GM18505 (cell line): ENCODE data around the gene TMEM255A.
"Not testable (repeated sequence)": the region's sequence is repeated elsewhere in the genome, so short reads cannot be mapped to it uniquely, and the experiment has no call there.

Experiments
- ATAC-seq: cut with Tn5 transposase; IDR thresholded peaks from one replicate; pipeline ENCODE4 v1.9.1; 2021; ENCODE audit not compliant: unreplicated experiment
- POLR2A ChIP-seq: IDR thresholded peaks from 4 replicates; pipeline ENCODE4 v1.6.1; 2011; ENCODE audit warnings: borderline replicate concordance; ENCODE audit not compliant: insufficient read depth, insufficient read length; ENCODE audit errors: extremely low read depth

TMEM255A gene

DNA sequence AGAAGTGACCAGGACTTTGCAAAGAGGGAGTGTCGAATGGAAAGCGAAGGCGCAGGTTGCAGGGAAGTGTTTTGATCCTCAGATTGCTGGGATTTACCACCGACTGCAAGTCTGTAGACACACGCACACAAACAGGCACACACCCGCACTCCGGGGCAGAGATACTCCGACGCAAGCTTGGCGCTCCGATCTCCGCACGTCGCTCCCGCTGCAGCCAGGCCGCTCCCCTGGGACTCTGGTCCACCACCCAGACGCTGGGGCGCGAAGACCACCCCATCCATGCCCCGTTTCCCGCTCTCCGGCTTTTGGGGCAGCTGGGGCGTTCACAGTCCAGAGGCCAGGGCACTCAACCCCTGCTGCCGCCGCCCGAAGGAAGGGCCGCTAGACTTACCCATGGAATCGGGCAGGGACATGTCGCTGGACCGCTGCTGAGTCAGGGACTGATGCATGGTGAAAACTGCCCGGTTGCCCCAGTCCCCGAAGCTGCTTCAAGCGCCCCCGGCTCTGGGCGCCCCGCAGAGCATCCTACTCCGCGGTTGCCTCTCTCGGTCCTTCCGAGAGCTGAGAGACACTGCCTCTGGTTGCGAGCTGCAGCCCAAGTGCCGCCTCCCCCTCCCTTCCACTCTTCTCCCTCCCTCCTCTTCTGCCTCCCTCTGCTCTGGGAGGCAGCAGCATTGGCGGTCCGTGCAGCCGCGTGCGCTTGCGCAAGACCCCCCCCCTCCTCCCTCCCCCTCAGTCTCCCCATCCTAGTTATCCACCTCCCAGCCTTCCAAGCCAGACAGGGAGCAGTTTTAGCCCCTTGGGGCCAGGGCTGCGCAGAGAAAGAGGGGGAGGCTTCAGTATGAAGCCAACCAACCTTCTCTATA, at the start of gene TMEM255A:
Gene TMEM255A (minus strand): TSS at position 601 of the 866 bp plus-strand sequence. CDS start 152 bp downstream, at position 449.
- no peak for ATAC-seq
- no peak for TF ChIP-seq POLR2A

DNA sequence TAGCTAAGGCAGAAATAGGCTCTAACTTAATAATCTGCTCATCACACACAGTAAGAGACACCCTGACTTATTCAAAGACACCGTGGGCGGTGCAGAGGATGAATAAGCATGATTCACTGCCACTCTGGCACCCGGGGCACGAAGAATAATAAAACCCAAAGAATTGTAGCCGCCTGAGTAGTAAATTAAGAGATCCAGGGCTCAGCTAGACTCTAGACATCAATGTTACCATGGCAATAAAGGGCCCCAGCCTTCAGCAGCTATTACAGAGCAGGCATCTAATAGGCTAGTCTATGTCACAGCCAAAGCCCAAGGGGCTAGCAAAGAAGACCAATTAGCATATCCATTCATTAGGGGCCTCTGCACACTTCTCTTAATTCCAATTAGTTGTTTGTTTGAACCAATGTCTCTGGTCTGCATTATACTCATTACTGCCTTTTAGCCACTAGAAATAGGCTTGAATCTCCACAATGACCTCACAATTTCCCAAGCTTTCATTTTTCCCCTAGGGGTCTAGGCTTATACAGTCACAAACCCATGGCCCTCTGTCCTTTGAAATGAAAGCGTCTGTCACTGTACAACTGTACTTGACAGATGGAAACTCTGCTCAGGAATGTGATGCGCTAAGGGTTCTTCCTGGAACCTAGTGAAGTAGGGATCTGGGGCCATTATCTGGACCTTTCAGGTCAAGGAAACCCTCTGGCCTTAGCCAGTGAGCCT, 47.6 kb upstream of the TMEM255A start:
- no peak for TF ChIP-seq POLR2A
- ATAC-seq: no peak

DNA sequence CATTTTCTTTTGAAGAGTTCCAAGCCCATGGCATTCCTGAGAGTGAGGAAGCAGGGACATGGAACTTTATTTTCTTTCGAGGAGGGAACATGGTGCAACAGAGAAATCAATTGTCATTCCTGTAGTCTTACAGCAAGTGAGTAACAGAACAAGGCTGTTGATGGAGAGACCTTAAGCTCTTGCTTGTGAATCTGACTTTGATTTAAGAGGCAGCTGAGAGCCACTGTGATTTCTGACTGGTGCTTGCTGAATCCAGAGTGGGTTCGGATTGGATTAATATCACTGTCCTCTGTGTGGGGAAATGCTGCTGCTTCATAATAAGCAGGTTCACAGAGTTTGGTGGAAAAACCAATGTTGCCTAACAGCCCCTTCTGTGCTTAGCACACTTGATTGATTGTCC, 45.9 kb upstream of the TMEM255A start:
- TF ChIP-seq POLR2A: no peak
- ATAC-seq: no peak

DNA sequence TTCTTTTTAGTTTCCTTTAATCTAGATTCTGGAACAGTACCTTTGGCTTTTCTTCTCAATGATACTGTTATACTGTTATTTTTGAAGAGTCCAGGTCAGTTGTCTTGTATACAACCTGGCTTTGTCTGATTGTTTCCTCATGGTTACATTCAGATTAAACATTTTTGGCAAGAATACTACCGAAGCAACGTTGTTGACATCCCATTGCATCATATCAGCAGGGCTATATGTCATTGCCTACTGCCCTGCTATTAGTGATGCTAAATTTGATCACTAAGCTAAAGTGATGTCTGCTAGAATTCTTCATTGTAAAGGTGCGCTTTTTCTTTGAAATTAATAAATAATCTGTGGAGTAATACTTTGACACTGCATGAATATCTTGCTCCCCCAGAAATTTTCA, 44.8 kb upstream of the TMEM255A start:
- ATAC-seq: no peak
- no peak for TF ChIP-seq POLR2A

DNA sequence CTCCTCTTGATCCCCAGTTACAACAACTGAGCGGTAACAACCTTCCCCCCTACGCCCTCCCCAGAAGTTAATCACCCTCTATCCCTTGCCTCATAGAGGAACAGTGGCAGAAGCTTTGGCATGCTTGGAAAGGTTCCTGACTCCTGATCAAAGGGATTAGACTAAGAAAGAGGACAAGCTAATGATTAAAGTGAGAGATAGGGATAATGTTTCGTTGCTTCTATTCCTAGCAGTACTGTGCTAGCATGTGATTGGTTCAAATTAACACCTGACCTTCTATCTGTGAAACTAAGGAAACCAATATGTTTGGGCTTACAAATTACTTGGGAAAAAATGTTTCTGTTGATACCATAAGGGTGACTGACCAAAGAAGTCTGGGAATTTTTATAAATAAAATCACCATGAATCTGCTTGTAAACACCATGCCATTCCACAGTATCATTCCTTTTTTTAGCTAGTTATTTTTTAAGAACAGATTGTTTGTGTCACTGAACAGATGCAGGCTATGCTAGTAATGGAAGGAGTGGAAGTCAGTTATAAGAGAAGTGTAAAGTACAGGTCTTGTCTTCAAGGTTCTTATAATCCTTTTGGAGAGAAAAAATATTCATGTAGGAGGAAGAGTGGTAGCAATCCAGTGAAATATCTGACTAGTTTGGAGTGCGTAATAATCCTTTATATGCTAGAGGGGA, 39.3 kb upstream of the TMEM255A start:
- ATAC-seq: no peak
- TF ChIP-seq POLR2A: no peak

DNA sequence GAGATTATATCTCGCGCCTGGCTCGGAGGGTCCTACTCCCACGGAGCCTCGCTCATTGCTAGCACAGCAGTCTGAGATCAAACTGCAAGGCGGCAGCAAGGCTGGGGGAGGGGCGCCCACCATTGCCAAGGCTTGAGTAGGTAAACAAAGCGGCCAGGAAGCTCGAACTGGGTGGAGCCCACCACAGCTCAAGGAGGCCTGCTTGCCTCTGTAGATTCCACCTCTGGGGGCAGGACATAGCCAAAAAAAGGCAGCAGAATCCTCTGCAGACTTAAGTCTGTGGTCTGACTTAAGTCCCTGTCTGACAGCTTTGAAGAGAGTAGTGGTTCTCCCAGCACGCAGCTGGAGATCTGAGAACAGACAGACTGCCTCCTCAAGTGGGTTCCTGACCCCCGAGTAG, 33.3 kb upstream of the TMEM255A start:
- not testable (repeated sequence) for ATAC-seq

DNA sequence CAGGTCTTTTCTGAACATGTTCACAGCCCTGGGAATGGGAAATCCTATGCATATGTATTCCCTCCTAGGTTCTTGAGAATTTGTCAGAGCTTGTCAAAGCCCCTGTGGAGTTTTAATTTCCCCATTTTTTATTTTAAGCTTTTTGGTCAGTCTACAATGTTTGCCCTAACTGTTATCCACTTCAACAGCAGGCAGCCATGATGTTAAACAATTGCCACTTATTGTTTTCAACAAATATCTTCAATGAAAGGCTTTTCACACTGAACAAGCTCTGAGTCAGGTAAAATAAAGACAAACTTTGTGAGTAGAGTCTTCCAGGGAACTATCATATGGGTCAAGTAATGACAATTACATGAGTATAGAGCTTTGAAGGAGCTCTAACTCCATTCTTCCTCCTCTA, 25.6 kb upstream of the TMEM255A start:
- TF ChIP-seq POLR2A: no peak
- ATAC-seq: no peak

DNA sequence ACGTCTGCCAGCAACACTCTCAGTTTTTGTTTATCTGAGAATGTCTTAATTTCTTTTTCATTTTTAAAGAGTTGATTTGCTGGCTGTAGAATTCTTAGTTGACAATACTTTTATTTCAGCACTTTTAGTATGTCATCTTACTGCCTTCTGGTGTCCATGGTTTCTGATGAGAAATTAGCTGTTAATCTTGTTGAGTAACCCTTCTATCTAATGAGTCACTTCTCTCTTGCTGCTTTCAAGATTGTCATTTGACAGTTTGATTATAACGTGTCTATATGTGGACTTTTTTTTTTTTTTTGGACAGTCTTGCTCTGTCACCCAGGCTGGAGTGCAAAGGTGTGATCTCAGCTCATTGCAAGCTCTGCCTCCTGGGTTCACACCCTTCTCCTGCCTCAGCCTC, 24.0 kb upstream of the TMEM255A start:
- no peak for ATAC-seq
- no peak for TF ChIP-seq POLR2A

DNA sequence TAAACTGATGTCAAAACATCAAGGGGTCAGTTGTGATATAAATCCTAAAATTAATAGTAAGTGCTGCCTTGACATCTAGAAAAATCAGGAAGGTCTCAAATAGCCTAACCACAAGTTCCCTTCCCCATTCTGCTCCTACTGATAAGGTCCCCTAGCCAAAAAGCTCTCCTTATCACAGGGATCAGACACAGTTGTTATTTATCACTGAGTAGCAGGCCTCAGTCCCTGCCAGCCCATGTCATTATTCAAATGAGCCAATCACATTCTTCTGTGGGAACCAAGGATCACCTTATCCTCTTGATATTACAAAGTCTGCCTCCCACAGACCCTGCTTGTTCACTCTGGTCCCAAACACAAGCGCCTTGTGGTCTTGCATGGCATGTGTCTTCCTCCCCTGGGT, 23.3 kb upstream of the TMEM255A start:
- no peak for TF ChIP-seq POLR2A
- ATAC-seq: no peak

DNA sequence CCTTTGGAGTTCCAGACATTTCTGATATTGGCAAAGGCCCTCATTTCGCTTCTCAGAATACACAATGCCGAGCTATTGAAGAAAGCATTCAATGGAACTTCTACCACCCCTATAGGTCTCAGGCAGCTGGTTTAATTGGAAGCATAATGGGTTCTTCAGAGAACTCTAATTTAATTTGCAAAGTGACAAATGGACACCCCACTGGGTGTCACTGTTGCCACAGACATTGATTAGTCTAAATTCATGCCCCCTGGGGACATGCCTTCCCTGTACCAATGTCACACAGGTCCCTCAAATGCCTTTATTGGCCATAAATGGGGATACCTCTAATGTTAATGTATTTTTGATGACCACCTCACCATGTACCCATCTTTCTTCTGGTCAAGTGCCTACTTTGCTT, 22.9 kb upstream of the TMEM255A start:
- no peak for ATAC-seq
- no peak for TF ChIP-seq POLR2A

DNA sequence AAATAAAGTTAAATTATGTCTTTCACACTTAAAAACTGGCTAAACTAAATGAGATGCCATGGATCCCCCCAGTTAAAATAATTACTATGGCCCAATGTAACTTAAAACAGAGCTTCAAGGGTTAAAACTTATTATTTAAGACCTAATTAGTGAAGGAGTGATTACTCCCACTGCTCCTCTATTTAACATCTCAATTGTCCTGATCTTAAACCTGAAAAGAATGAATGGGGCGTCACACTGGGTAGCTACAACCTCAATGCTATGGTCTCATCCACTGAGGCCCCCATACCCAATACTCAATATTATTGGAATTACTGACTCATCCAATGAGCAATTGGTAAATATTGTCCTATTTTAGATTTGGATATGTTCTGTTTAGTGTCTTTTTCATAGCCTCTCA, 21.1 kb upstream of the TMEM255A start:
- TF ChIP-seq POLR2A: no peak
- ATAC-seq: no peak

DNA sequence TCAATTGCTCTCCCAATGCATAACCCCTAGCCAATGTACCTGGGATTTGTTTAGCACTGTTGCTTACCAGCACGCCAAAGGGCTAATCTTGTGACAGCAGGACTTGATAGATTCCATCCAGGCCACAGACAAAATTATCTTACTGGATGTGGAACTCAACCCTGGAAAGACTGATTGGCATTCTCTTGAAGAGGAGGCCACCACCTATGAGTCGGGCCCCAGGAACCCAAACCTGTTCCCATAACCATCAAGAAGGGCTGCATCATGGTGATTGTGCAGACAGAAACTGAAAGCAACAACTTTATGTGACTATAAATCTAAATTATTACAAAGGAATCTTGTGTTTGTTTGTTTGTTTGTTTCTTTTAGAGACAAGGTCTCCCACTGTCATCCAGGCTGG, 19.9 kb upstream of the TMEM255A start:
- ATAC-seq: no peak
- no peak for TF ChIP-seq POLR2A

DNA sequence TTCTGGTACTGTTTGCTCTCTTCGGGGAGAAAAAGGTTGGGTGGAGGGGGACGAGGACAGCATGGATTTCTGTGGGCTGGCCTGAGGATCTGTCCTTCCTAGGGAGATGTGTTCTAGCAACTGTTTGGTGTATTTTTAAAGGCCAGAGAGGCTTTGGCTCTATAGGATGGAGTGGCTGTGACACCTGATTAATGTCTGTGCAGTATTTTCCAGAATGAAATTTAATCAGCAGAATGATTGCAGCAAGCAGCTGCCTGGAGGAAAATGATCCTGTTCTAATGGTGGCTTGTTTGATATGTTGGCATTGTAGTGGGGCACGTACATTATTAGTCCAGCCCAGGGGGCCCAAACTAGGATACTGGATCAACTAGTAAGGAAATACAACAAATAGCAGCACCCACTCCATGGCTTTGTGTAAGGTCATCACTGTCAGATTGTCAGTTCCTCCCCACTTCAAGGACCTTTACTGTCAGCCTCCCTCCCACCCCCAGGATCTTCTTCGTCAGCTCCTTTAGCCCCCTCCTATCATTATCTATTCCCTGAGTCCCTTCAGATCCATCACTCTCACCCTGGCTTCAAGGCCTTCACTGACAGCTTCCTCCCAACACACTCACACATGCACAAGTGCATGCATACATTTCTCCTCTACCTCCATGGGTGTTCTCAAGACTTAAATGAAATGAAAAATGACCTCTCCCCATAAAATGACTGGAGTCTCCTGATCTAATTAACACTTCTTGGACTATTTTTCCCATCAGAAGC, 10.4 kb upstream of the TMEM255A start:
- ATAC-seq: no peak
- no peak for TF ChIP-seq POLR2A

DNA sequence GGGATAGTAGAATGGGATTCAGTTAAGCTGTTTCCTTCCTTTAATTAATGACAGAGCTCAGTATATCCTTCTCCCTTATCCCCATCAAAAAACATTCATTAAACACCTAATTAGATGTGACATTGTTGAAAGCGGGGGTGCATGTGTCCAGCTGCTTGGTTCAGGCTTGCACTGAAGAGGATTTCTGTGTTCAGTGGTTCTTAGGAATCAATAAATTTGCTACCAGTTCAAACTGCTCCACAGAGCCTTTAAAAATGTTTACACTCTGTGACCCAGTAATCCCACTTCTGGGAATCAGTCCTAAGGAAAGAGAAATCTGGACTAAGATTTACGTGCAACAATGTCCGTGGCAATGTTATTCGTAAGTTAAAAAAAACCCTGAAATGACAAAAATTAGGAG, 7.2 kb upstream of the TMEM255A start:
- no peak for ATAC-seq

More for the DNA sequence above, 7.2 kb upstream of the TMEM255A start:
- TF ChIP-seq POLR2A: no peak
